Endodermal cell (in vitro differentiated cells): ENCODE results near the gene CD40. TPM values are rescaled to one million over a fixed set of nuclear protein-coding genes. Genes with fewer than 3 reads are reported as not detected.

ENCODE experiments used
- DNase-seq: peaks from one replicate; pipeline ENCODE4 v3.0.0-alpha.2; 2017
- H3K27ac ChIP-seq: 2 replicates; pipeline ENCODE4 v1.5.1; 2013; ENCODE audit warnings: mild to moderate bottlenecking, low read depth, low read length, moderate library complexity
- H3K27me3 ChIP-seq: 2 replicates; pipeline ENCODE4 v1.6.1; 2013; ENCODE audit warnings: mild to moderate bottlenecking, low read length, moderate library complexity; ENCODE audit not compliant: insufficient read depth, control insufficient read depth, poor library complexity, severe bottlenecking
- H3K36me3 ChIP-seq: 2 replicates; pipeline ENCODE4 v1.7.0; 2013; ENCODE audit warnings: mild to moderate bottlenecking, low read length, moderate library complexity; ENCODE audit not compliant: control insufficient read depth, insufficient read depth
- H3K4me1 ChIP-seq: one replicate; pipeline ENCODE4 v1.7.0; 2013; ENCODE audit warnings: low read length; ENCODE audit not compliant: control insufficient read depth, insufficient read depth
- H3K4me3 ChIP-seq: 2 replicates; pipeline ENCODE4 v1.5.1; 2013; ENCODE audit warnings: mild to moderate bottlenecking, low read length, moderate library complexity
- H3K9ac ChIP-seq: 2 replicates; pipeline ENCODE4 v1.6.1; 2013; ENCODE audit warnings: mild to moderate bottlenecking, low read length, moderate library complexity; ENCODE audit not compliant: poor library complexity, severe bottlenecking; ENCODE audit errors: extremely low read depth
- H3K9me3 ChIP-seq: 2 replicates; pipeline ENCODE4 v1.6.1; 2013; ENCODE audit warnings: mild to moderate bottlenecking, low read length, moderate library complexity; ENCODE audit not compliant: control insufficient read depth
- H3K27ac Mint-ChIP-seq: 2 replicates; pipeline ENCODE4 v1.8.0; 2020; ENCODE audit warnings: mixed read lengths
- H3K27me3 Mint-ChIP-seq: 2 replicates; pipeline ENCODE4 v1.8.0; 2021; ENCODE audit warnings: mild to moderate bottlenecking, mixed read lengths; ENCODE audit not compliant: insufficient read depth
- H3K36me3 Mint-ChIP-seq: 2 replicates; pipeline ENCODE4 v1.8.0; 2020; ENCODE audit warnings: low read depth, mixed read lengths
- H3K4me1 Mint-ChIP-seq: 2 replicates; pipeline ENCODE4 v1.8.0; 2020; ENCODE audit warnings: mixed read lengths
- H3K4me3 Mint-ChIP-seq: 2 replicates; pipeline ENCODE4 v1.8.0; 2020; ENCODE audit warnings: mild to moderate bottlenecking, moderate library complexity, mixed read lengths
- H3K9me3 Mint-ChIP-seq: 2 replicates; pipeline ENCODE4 v1.8.0; 2020; ENCODE audit warnings: mild to moderate bottlenecking, mixed read lengths
- CTCF ChIP-seq: fragments of 200-600 bp; sonication (generic); conservative IDR thresholded peaks from 2 replicates; pipeline ENCODE4 v1.5.0; 2021; ENCODE audit warnings: antibody characterized with exemption, mild to moderate bottlenecking
- WGBS, 2 experiments: methylation state at CpG; one replicate each; pipeline versions ENCODE4 v1.1.5 to v1.1.7; 2013; ENCODE audit warnings: missing lambda C conversion rate in 2 of 2, mixed read lengths in 1 of 2; ENCODE audit not compliant: insufficient coverage in 1 of 2, insufficient read length in 1 of 2; 5-methylcytosine and 5-hydroxymethylcytosine counted together
- total RNA-seq, 2 donors: library from RNA; stranded (reverse); fragmentation: NEBNext Ultra II Directional in 1 of 2; extraction: Animal tissue kit (Norgen Biotek cat#: 25700) in 1 of 2; gene quantifications; 2 replicates in 1 of 2; 3 replicates in 1 of 2; pipeline ENCODE4 v1.2.1, GENCODE V29; 2021

Gene CD40
- total RNA-seq, 2 donors from 2014 or later: 9.0 to 16.4 TPM

GRCh38 chr20:46104262-46104661 lies 13.9 kb upstream of the CD40 start:
- Mint-ChIP-seq H3K9me3 (peaks cover 8% of the 10 kb centered on the region), H3K4me3 (no peak overlapping the region), H3K27ac (no peak overlapping the region), H3K27me3 (peaks cover 67% of the 10 kb centered on the region), H3K36me3 (no peaks in the 10 kb centered on the region), H3K4me1 (no peaks in the 10 kb centered on the region)
- Histone ChIP-seq H3K36me3 (no peaks in the 10 kb centered on the region), H3K4me1 (no peaks in the 10 kb centered on the region), H3K9me3 (no peaks in the 10 kb centered on the region), H3K27ac (no peak overlapping the region), H3K4me3 (no peak overlapping the region), H3K27me3 (peaks cover 46% of the 10 kb centered on the region), H3K9ac (no peak overlapping the region)
- WGBS, 2 experiments: 57 to 90% methylated on average over 2 to 3 of the region's 3 CpGs
- no peak for DNase-seq
- TF ChIP-seq CTCF: no peak

DNA sequence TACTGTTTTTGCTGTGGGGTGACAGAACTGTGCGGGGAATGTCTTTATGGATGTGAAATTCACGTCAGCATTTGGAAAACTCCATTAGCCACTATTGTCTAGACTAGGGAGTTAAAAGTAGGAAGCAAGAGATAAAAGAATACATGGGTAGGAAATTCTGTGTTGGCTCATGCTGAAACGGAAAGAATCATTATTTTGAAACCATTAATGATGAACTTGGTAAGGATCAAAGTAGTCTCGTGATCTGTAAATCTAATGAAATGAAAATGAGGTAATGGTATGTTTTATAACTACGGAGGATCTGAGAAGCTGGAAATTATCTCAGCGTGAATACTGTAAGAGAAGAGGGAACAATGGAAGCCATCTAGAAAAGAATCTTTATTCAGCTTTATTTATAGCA lies 11.1 kb upstream of the CD40 start:
- Mint-ChIP-seq H3K27me3 (peaks cover 59% of the 10 kb centered on the region), H3K9me3 (peaks cover 8% of the 10 kb centered on the region), H3K27ac (no peak overlapping the region), H3K4me3 (no peak overlapping the region), H3K4me1 (peaks cover 2% of the 10 kb centered on the region), H3K36me3 (no peaks in the 10 kb centered on the region)
- TF ChIP-seq CTCF: no peak
- 85 to 87% methylated on average over 5 to 6 of the region's 6 CpGs for WGBS, 2 experiments
- no peak overlapping the region for H3K27ac ChIP-seq
- no peak overlapping the region for H3K4me3 ChIP-seq
- no peaks in the 10 kb centered on the region for H3K9me3 ChIP-seq
- H3K4me1 ChIP-seq: peaks cover 2% of the 10 kb centered on the region
- H3K27me3 ChIP-seq: peaks cover 32% of the 10 kb centered on the region
- H3K9ac ChIP-seq: no peak overlapping the region
- no peak for DNase-seq
- no peaks in the 10 kb centered on the region for H3K36me3 ChIP-seq

- H3K4me1 ChIP-seq: peaks cover 4% of the 10 kb centered on the region
- Mint-ChIP-seq H3K4me3 (no peak overlapping the region), H3K9me3 (peaks cover 1% of the 10 kb centered on the region), H3K4me1 (peaks cover 9% of the 10 kb centered on the region), H3K36me3 (no peaks in the 10 kb centered on the region), H3K27ac (no peak overlapping the region), H3K27me3 (peaks cover 51% of the 10 kb centered on the region)
- no peak for DNase-seq
- no peaks in the 10 kb centered on the region for H3K36me3 ChIP-seq
- no peaks in the 10 kb centered on the region for H3K9me3 ChIP-seq
- H3K27me3 ChIP-seq: peaks cover 31% of the 10 kb centered on the region
- H3K27ac ChIP-seq: no peak overlapping the region
- TF ChIP-seq CTCF: no peak
- H3K4me3 ChIP-seq: no peak overlapping the region
- no peak overlapping the region for H3K9ac ChIP-seq
- 84 to 96% methylated on average over 5 of the region's 5 CpGs for WGBS, 2 experiments
These were observed 9.7 kb upstream of the CD40 start for GRCh38 chr20:46108435-46108841.
